Mesendoderm (in vitro differentiated cells): ENCODE results near the gene SYNM.

ENCODE experiments used
- DNase-seq: peaks from one replicate; pipeline ENCODE4 v3.0.0; 2013
- H2AK5ac ChIP-seq: 2 replicates; pipeline ENCODE4 v1.6.1; 2013; ENCODE audit warnings: low read length, inconsistent platforms
- H2BK120ac ChIP-seq: 2 replicates; pipeline ENCODE4 v1.6.1; 2013; ENCODE audit warnings: low read depth, mild to moderate bottlenecking, low read length, moderate library complexity, mixed read lengths
- H2BK15ac ChIP-seq: replicated peaks from 2 replicates; pipeline ENCODE4 v1.6.1; 2013; ENCODE audit warnings: low read depth, mild to moderate bottlenecking, moderate library complexity
- H2BK5ac ChIP-seq: 2 replicates; pipeline ENCODE4 v1.6.1; 2013; ENCODE audit warnings: low read length, inconsistent platforms
- H3K18ac ChIP-seq: 2 replicates; pipeline ENCODE4 v1.6.1; 2013; ENCODE audit warnings: mild to moderate bottlenecking, low read length, mixed read lengths
- H3K23ac ChIP-seq: one replicate; pipeline ENCODE4 v1.6.1; 2013; ENCODE audit warnings: low read length
- H3K27ac ChIP-seq: 2 replicates; pipeline ENCODE4 v1.5.1; 2013; ENCODE audit warnings: low read depth, mild to moderate bottlenecking, inconsistent platforms, low read length, moderate library complexity
- H3K27me3 ChIP-seq: 2 replicates; pipeline ENCODE4 v1.6.1; 2013; ENCODE audit warnings: low read length, control low read depth, mild to moderate bottlenecking, inconsistent platforms; ENCODE audit not compliant: insufficient read depth, poor library complexity
- H3K36me3 ChIP-seq: 2 replicates; pipeline ENCODE4 v1.6.1; 2013; ENCODE audit warnings: low read length, inconsistent platforms; ENCODE audit not compliant: control insufficient read depth, insufficient read depth
- H3K4ac ChIP-seq: one replicate; pipeline ENCODE4 v1.6.1; 2013; ENCODE audit warnings: low read depth, mild to moderate bottlenecking, low read length, moderate library complexity
- H3K4me1 ChIP-seq: 2 replicates; pipeline ENCODE4 v1.6.1; 2013; ENCODE audit warnings: low read depth, low read length, inconsistent platforms; ENCODE audit not compliant: control insufficient read depth
- H3K4me2 ChIP-seq: 2 replicates; pipeline ENCODE4 v1.6.1; 2013; ENCODE audit warnings: low read length
- H3K4me3 ChIP-seq: 2 replicates; pipeline ENCODE4 v1.5.1; 2013; ENCODE audit warnings: mild to moderate bottlenecking, low read length
- H3K56ac ChIP-seq: one replicate; pipeline ENCODE4 v1.6.1; 2013; ENCODE audit warnings: low read length
- H3K79me1 ChIP-seq: 2 replicates; pipeline ENCODE4 v1.6.1; 2013; ENCODE audit warnings: low read length, inconsistent platforms
- H3K79me2 ChIP-seq: 2 replicates; pipeline ENCODE4 v1.6.1; 2013; ENCODE audit warnings: mild to moderate bottlenecking, low read length; ENCODE audit not compliant: control insufficient read depth, insufficient read depth
- H3K9ac ChIP-seq: 2 replicates; pipeline ENCODE4 v1.6.1; 2013; ENCODE audit warnings: low read length, inconsistent platforms
- H4K5ac ChIP-seq: one replicate; pipeline ENCODE4 v1.6.1; 2013; ENCODE audit warnings: low read length
- H4K8ac ChIP-seq: one replicate; pipeline ENCODE4 v1.6.1; 2013; ENCODE audit warnings: low read depth, mild to moderate bottlenecking, control low read depth, low read length, moderate library complexity
- WGBS: extraction: QIAGEN DNeasy Blood & Tissue Kit; methylation state at CpG from one replicate; pipeline ENCODE4 v1.1.7; 2013; ENCODE audit warnings: low lambda C conversion rate, missing lambda C conversion rate; ENCODE audit not compliant: insufficient coverage; ENCODE audit errors: extremely low coverage; 5-methylcytosine and 5-hydroxymethylcytosine counted together

SYNM gene

DNA sequence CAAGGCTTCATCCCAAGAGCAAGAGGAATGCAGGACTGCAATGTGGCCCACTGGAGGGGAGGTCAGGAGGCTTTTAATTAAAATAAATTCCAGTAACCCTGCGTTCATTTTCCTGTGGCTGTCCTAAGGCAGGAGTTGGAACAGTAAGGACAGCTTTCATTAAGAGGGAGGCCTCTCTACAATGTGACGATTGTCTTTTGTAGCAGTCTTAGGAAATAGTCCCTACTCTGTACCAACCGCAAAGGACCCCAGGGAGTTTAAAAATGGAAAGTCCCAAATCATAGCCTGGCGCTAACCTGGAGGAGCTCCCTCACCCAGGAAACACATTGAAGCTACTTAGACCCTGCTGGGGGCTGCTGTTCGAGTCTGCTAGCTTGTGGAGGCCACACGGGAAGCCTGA, 62.8 kb downstream of the SYNM start:
- no CpG with 5 or more reads among the region's 6 CpGs for WGBS
- Histone ChIP-seq H3K27ac (no peak overlapping the region), H2BK120ac (no peak overlapping the region), H3K79me2 (no peaks in the 10 kb centered on the region), H3K36me3 (no peaks in the 10 kb centered on the region), H3K18ac (no peak overlapping the region), H2BK15ac (no peak overlapping the region), H2BK5ac (no peak overlapping the region), H3K4ac (no peak overlapping the region), H3K79me1 (no peaks in the 10 kb centered on the region), H3K9ac (no peak overlapping the region), H3K27me3 (no peaks in the 10 kb centered on the region), H3K4me1 (no peaks in the 10 kb centered on the region), H3K4me3 (no peak overlapping the region), H4K5ac (no peak overlapping the region), H3K4me2 (no peak overlapping the region), H2AK5ac (no peak overlapping the region), H3K23ac (no peak overlapping the region), H3K56ac (no peak overlapping the region), H4K8ac (no peak overlapping the region)
- DNase-seq = no peak

DNA sequence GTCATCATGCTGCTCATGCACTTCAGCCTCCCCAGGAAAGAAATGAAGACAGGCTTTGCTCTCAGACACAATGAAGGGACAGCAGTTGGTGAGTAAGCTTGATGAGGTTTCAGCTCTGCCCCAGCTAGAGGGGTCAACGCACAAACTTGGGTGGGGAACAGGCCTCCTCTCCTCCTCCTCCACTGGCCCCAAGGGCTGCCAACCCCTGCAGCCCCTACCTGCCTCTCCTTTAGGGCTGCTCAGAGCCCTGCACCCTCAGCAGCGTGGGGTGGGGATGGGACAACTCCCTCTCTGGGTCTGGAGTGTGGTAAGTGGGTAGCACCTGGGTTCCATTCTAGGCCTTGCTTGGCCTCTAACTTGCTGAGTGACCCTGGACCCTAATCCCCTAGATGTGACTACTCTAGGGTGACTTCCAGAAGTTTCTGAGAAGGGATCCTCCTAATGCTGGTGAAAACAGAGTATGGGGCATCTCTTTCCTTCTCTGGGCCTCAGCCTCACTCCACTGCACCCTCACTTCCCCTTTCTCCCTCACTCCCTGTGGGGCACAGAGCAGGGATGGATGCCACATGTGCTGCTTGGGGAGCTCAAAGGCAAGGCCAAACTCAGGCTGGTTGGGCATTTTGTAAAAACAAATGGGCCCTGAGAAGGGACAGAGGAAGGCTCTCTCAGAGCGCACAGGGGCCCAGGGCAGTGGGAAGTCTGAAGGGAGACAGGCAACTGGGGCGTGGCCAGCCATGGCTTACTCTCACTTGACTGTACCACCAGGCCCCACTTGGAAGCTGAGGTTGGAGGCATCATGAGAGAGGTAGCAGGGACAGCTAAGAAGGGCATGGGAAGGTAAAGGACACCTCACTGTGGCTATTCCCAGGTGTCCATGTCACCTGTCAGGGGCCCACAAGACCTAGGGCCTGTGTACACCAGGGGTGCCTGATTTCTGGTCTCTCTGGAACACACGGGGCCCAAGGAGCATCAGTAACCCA, 64.0 kb downstream of the SYNM start:
- H3K4me3 ChIP-seq = no peak overlapping the region
- DNase-seq = no peak
- no peak overlapping the region for H3K18ac ChIP-seq
- H3K79me1 ChIP-seq = no peaks in the 10 kb centered on the region
- no peak overlapping the region for H2BK15ac ChIP-seq
- H3K4ac ChIP-seq = no peak overlapping the region
- H2BK5ac ChIP-seq = no peak overlapping the region
- no CpG with 5 or more reads among the region's 5 CpGs for WGBS
- H3K36me3 ChIP-seq = no peaks in the 10 kb centered on the region
- no peak overlapping the region for H2AK5ac ChIP-seq
- H3K56ac ChIP-seq = no peak overlapping the region
- H3K4me2 ChIP-seq = no peak overlapping the region
- H3K79me2 ChIP-seq = no peaks in the 10 kb centered on the region
- no peak overlapping the region for H4K8ac ChIP-seq
- H4K5ac ChIP-seq = no peak overlapping the region
- no peaks in the 10 kb centered on the region for H3K4me1 ChIP-seq
- no peak overlapping the region for H3K27ac ChIP-seq
- no peak overlapping the region for H3K9ac ChIP-seq
- no peaks in the 10 kb centered on the region for H3K27me3 ChIP-seq
- H2BK120ac ChIP-seq = no peak overlapping the region
- H3K23ac ChIP-seq = no peak overlapping the region

DNA sequence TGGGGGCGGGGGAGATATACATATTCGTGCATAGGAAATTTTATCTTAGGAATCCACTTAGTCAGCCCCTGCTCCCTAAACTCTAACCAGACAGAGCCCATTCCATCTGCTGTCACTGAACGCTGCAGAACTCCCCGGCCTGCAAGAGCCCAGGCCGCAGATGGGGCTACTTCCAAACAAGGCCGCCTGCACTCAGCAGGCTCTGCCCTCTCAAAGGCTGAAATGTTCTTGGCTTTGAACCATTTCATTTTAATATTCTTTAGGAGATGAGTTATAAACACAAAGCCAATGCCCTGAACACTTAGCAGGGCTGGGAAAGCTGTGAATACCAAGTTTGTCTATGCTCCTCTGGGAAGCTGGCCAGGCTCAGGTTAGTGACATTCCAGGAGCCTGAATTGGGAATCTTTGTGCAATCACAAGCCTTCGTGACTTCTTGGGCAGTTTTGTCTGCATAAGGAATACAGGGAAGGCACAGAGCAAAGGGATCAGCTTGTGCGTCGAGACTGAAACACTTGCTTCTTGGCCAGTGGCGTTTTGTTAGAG, 65.0 kb downstream of the SYNM start:
- Histone ChIP-seq H3K56ac (no peak overlapping the region), H3K27ac (no peak overlapping the region), H3K4me3 (no peak overlapping the region), H3K4me2 (no peak overlapping the region), H3K27me3 (no peaks in the 10 kb centered on the region), H2BK15ac (no peak overlapping the region), H2BK120ac (no peak overlapping the region), H3K18ac (no peak overlapping the region), H3K79me1 (no peaks in the 10 kb centered on the region), H3K36me3 (no peaks in the 10 kb centered on the region), H3K4ac (no peak overlapping the region), H2AK5ac (no peak overlapping the region), H3K79me2 (no peaks in the 10 kb centered on the region), H3K9ac (no peak overlapping the region), H3K4me1 (no peaks in the 10 kb centered on the region), H4K8ac (no peak overlapping the region), H3K23ac (no peak overlapping the region), H2BK5ac (no peak overlapping the region), H4K5ac (no peak overlapping the region)
- no CpG with 5 or more reads among the region's 10 CpGs for WGBS
- no peak for DNase-seq

DNA sequence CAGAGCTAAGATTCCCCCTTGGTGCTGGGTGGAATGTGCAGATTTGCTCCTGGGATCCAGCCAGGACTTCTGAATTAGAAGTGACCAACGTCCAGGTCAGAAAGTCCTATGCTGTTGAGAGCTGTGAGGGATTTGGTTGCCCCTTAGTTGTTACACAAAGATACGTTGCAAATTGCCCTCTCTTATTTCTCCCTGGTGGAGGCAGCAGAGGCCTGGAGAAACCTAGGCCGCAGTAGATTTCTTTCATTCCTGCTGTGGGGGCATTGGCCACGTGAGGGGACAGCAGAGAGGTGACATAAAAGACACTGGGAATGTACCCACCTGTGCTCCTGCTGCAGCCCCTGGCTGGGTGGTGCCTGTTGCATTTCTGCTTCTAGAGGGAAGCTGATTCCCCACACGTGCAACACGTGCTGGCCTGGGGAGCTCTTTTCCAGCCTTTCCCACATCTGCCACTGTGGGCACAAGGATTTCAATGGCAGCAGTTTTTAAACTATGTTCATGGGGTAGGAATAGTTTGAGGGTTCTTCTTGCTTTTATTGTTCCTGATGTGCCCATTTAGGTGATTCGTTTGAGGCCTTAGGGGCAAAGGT, 65.7 kb downstream of the SYNM start:
- no peak overlapping the region for H3K4me2 ChIP-seq
- H2BK15ac ChIP-seq = no peak overlapping the region
- no peak for DNase-seq
- H2AK5ac ChIP-seq = no peak overlapping the region
- no peak overlapping the region for H2BK5ac ChIP-seq
- H3K56ac ChIP-seq = no peak overlapping the region
- H3K79me1 ChIP-seq = no peaks in the 10 kb centered on the region
- H3K27ac ChIP-seq = no peak overlapping the region
- H3K23ac ChIP-seq = no peak overlapping the region
- no CpG with 5 or more reads among the region's 7 CpGs for WGBS
- no peak overlapping the region for H3K4me3 ChIP-seq
- H3K36me3 ChIP-seq = no peaks in the 10 kb centered on the region
- no peaks in the 10 kb centered on the region for H3K4me1 ChIP-seq
- H3K4ac ChIP-seq = no peak overlapping the region
- H3K18ac ChIP-seq = no peak overlapping the region
- H2BK120ac ChIP-seq = no peak overlapping the region
- H3K79me2 ChIP-seq = no peaks in the 10 kb centered on the region
- no peaks in the 10 kb centered on the region for H3K27me3 ChIP-seq
- no peak overlapping the region for H4K5ac ChIP-seq
- no peak overlapping the region for H3K9ac ChIP-seq
- no peak overlapping the region for H4K8ac ChIP-seq

DNA sequence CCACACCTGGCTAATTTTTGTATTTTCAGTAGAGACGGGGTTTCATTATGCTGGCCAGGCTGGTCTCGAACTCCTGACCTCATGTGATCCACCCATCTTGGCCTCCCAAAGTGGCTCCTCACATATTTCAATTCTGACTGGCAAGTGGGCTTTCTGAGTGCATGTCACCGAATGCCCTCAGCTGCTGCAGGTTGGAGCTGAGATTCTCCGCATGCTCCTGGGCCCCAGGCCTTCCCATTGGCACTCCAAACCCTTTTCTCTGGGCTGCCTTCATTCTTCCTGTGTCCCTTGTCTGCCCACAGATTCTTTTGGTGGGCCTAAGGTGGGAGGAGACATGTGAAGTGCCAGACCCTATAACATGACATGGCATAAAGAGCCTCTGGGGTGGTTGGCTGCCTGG, 67.3 kb downstream of the SYNM start:
- H3K4me1 ChIP-seq = no peaks in the 10 kb centered on the region
- H3K18ac ChIP-seq = no peak overlapping the region
- H3K56ac ChIP-seq = no peak overlapping the region
- H2BK5ac ChIP-seq = no peak overlapping the region
- no peak overlapping the region for H2BK120ac ChIP-seq
- H3K36me3 ChIP-seq = no peaks in the 10 kb centered on the region
- no peak overlapping the region for H3K4me3 ChIP-seq
- H2AK5ac ChIP-seq = no peak overlapping the region
- no peak overlapping the region for H3K9ac ChIP-seq
- no peaks in the 10 kb centered on the region for H3K27me3 ChIP-seq
- DNase-seq = no peak
- H4K8ac ChIP-seq = no peak overlapping the region
- H3K79me1 ChIP-seq = no peaks in the 10 kb centered on the region
- no peaks in the 10 kb centered on the region for H3K79me2 ChIP-seq
- no peak overlapping the region for H3K4ac ChIP-seq
- no peak overlapping the region for H3K23ac ChIP-seq
- H3K4me2 ChIP-seq = no peak overlapping the region
- H2BK15ac ChIP-seq = no peak overlapping the region
- no peak overlapping the region for H3K27ac ChIP-seq
- WGBS = no CpG with 5 or more reads among the region's 4 CpGs
- no peak overlapping the region for H4K5ac ChIP-seq
